MCF 10A (cell line): ENCODE data around the gene POLR1C. TPM values are rescaled to one million over a fixed set of nuclear protein-coding genes. Genes with fewer than 3 reads are reported as not detected.
A peak's percentile ranks its signal among the peaks of the same experiment; 100 is the strongest.

ENCODE experiments used
- BruUV-seq: library from RNA; stranded (reverse); fragments of 400-500 nt; replicated peaks from 2 replicates; lab custom pipeline; 2021; lab: Mats Ljungman, UMichigan
- CTCF ChIA-PET: fragments of 300-600 bp; sonication (Branson Sonifier 250); formaldehyde crosslinking; extraction: SDS; loops from one replicate; lab custom pipeline; 2021; ENCODE audit warnings: antibody characterized with exemption, inconsistent platforms; lab: Yijun Ruan, JAX
- POLR2A ChIA-PET: fragments of 300-600, 350-650 bp; sonication (Branson Sonifier 250); formaldehyde crosslinking; extraction: SDS; loops from one replicate; lab custom pipeline; 2020; ENCODE audit warnings: antibody characterized with exemption, inconsistent platforms; lab: Yijun Ruan, JAX
- DNase-seq: peaks from one replicate; pipeline ENCODE4 v3.0.0-alpha.2; 2018; ENCODE audit not compliant: unreplicated experiment
- H3K27ac Mint-ChIP-seq: one replicate; pipeline ENCODE4 v1.8.0; 2022; ENCODE audit warnings: mild to moderate bottlenecking, low read depth, mixed read lengths; ENCODE audit not compliant: unreplicated experiment
- H3K27me3 Mint-ChIP-seq: one replicate; pipeline ENCODE4 v1.8.0; 2022; ENCODE audit warnings: mixed read lengths; ENCODE audit not compliant: insufficient read depth, unreplicated experiment
- H3K36me3 Mint-ChIP-seq: one replicate; pipeline ENCODE4 v1.8.0; 2022; ENCODE audit warnings: mild to moderate bottlenecking, moderate library complexity, mixed read lengths; ENCODE audit not compliant: insufficient read depth, unreplicated experiment
- H3K4me1 Mint-ChIP-seq: one replicate; pipeline ENCODE4 v1.8.0; 2022; ENCODE audit warnings: mixed read lengths; ENCODE audit not compliant: insufficient read depth, unreplicated experiment
- H3K4me3 Mint-ChIP-seq: one replicate; pipeline ENCODE4 v1.8.0; 2022; ENCODE audit warnings: mild to moderate bottlenecking, moderate library complexity, mixed read lengths; ENCODE audit not compliant: unreplicated experiment
- H3K9me3 Mint-ChIP-seq: one replicate; pipeline ENCODE4 v1.8.0; 2022; ENCODE audit warnings: mixed read lengths; ENCODE audit not compliant: unreplicated experiment
- CTCF ChIP-seq: fragments of 200-600 bp; IDR thresholded peaks from one replicate; pipeline ENCODE4 v1.8.0; 2022; ENCODE audit warnings: antibody characterized with exemption, mild to moderate bottlenecking; ENCODE audit not compliant: unreplicated experiment
- intact Hi-C: fragments of 100-400 bp; cut with micrococcal nuclease; formaldehyde crosslinking; loops from 2 replicates; pipeline ENCODE4 v1.14.1; 2022
- total RNA-seq: library from RNA; stranded (reverse); gene quantifications from 2 replicates; pipeline ENCODE4 v1.2.3, GENCODE V29; 2022

The POLR1C gene
- total RNA-seq, 1 experiment from 2014 or later, result 63.6 TPM

- Mint-ChIP-seq H3K4me3 (peak overlapping the region; percentile 45), H3K9me3 (no peaks in the 10 kb centered on the region), H3K27me3 (no peaks in the 10 kb centered on the region), H3K27ac (peak overlapping the region; percentile 50), H3K4me1 (peaks cover 64% of the 10 kb centered on the region), H3K36me3 (peaks cover 30% of the 10 kb centered on the region)
- BruUV-seq, result no TSS peak
- ChIA-PET CTCF (interaction anchor here (0.6 to 9.0 kb wide), 5 partner anchors 7 to 232 kb away, joined by 3 to 102 read pairs (median 4); partner anchors contain the start of gene DLK2), POLR2A (interaction anchor here (0.6 to 9.6 kb wide), 13 partner anchors 11 to 325 kb away, joined by 3 to 209 read pairs (median 4); partner anchors contain the start of genes ABCC10, DLK2, GTPBP2 and POLR1C)
- DNase-seq, result no peak
- no peak for TF ChIP-seq CTCF
- intact Hi-C loops, result no loop called here
Observed at GRCh38 chr6:43492673-43493072, 24.2 kb upstream of the POLR1C start.

GRCh38 chr6:43493230-43493629 lies 23.7 kb upstream of the POLR1C start:
- POLR2A ChIA-PET, result interaction anchor here (0.8 to 9.6 kb wide), 10 partner anchors 10 to 124 kb away, joined by 3 to 209 read pairs (median 9); partner anchors contain the start of genes ABCC10, DLK2, POLR1C and TJAP1
- no peak for DNase-seq
- peaks cover 36% of the 10 kb centered on the region for H3K36me3 Mint-ChIP-seq
- no TSS peak for BruUV-seq
- CTCF ChIA-PET, result interaction anchor here (0.9 to 9.0 kb wide), 6 partner anchors 8 to 73 kb away, joined by 3 to 102 read pairs (median 20); partner anchors contain the start of genes DLK2 and TJAP1
- no peaks in the 10 kb centered on the region for H3K27me3 Mint-ChIP-seq
- H3K4me1 Mint-ChIP-seq, result peaks cover 62% of the 10 kb centered on the region
- intact Hi-C loops, result no loop called here
- no peaks in the 10 kb centered on the region for H3K9me3 Mint-ChIP-seq
- H3K4me3 Mint-ChIP-seq, result no peak overlapping the region
- TF ChIP-seq CTCF, result no peak
- no peak overlapping the region for H3K27ac Mint-ChIP-seq

- peaks cover 56% of the 10 kb centered on the region for H3K4me1 Mint-ChIP-seq
- no peak for DNase-seq
- POLR2A ChIA-PET, result interaction anchor here (1.1 to 9.6 kb wide), 7 partner anchors 9 to 124 kb away, joined by 3 to 209 read pairs (median 27); partner anchors contain the start of genes DLK2, LRRC73, POLR1C and TJAP1
- peaks cover 41% of the 10 kb centered on the region for H3K36me3 Mint-ChIP-seq
- H3K4me3 Mint-ChIP-seq, result no peak overlapping the region
- no peak for TF ChIP-seq CTCF
- no peaks in the 10 kb centered on the region for H3K9me3 Mint-ChIP-seq
- no TSS peak for BruUV-seq
- CTCF ChIA-PET, result interaction anchor here (0.8 to 9.0 kb wide), 10 partner anchors 12 to 133 kb away, joined by 3 to 102 read pairs (median 12); partner anchors contain the start of genes ABCC10, DLK2 and TJAP1
- H3K27ac Mint-ChIP-seq, result no peak overlapping the region
- H3K27me3 Mint-ChIP-seq, result no peaks in the 10 kb centered on the region
- intact Hi-C loops, result no loop called here
Observed at GRCh38 chr6:43493833-43494232, 23.1 kb upstream of the POLR1C start.

- Mint-ChIP-seq H3K4me3 (no peak overlapping the region), H3K9me3 (no peaks in the 10 kb centered on the region), H3K27ac (no peak overlapping the region), H3K36me3 (peaks cover 42% of the 10 kb centered on the region), H3K27me3 (no peaks in the 10 kb centered on the region), H3K4me1 (peaks cover 53% of the 10 kb centered on the region)
- POLR2A ChIA-PET, result interaction anchor here (1.1 to 9.6 kb wide), 9 partner anchors 12 to 125 kb away, joined by 3 to 209 read pairs (median 27); partner anchors contain the start of genes DLK2, LRRC73, POLR1C and TJAP1
- no peak for DNase-seq
- TF ChIP-seq CTCF, result no peak
- CTCF ChIA-PET, result interaction anchor here (0.6 to 9.0 kb wide), 17 partner anchors 9 to 232 kb away, joined by 3 to 102 read pairs (median 4); partner anchors contain the start of genes ABCC10, DLK2, TJAP1 and ZNF318
- intact Hi-C loops, result no loop called here
- BruUV-seq, result no TSS peak
Observed at GRCh38 chr6:43494321-43494720, 22.6 kb upstream of the POLR1C start.
